Measurements from ENCODE around the gene DENND1A. TPM values are rescaled to one million over a fixed set of nuclear protein-coding genes. Genes with fewer than 3 reads are reported as not detected.

DENND1A gene
- total RNA-seq, 4 donors from 2014 or later, result 17.6 to 33.8 (median 22.9) TPM

- no peak for TF ChIP-seq CTCF (IDR thresholded peaks at IDR 0.05; ENCODE audit: low read depth)
Observed at GRCh38 chr9:123365881-123366528, 563.9 kb downstream of the DENND1A start.

GRCh38 chr9:123365287-123365880 is 564.5 kb downstream of the DENND1A start:
- TF ChIP-seq CTCF (IDR thresholded peaks at IDR 0.05; ENCODE audit: low read depth), result no peak

- no peak for TF ChIP-seq CTCF (IDR thresholded peaks at IDR 0.05; ENCODE audit: low read depth)
Observed at GRCh38 chr9:123364241-123364824, 565.6 kb downstream of the DENND1A start.

- no peak for TF ChIP-seq CTCF (IDR thresholded peaks at IDR 0.05; ENCODE audit: low read depth)
Observed at GRCh38 chr9:123362856-123363255, 567.1 kb downstream of the DENND1A start.

GRCh38 chr9:123361731-123362510 is 568.0 kb downstream of the DENND1A start:
- TF ChIP-seq CTCF (IDR thresholded peaks at IDR 0.05; ENCODE audit: low read depth), result no peak

GRCh38 chr9:123361086-123361730 is 568.7 kb downstream of the DENND1A start:
- no peak for TF ChIP-seq CTCF (IDR thresholded peaks at IDR 0.05; ENCODE audit: low read depth)

Measured in subcutaneous adipose tissue (tissue), 4 donors.